ENCODE results near the gene ZNF148.
A peak's percentile ranks its signal among the peaks of the same experiment; 100 is the strongest.

The ZNF148 gene

GRCh38 chr3:125357032-125357658, 18.0 kb downstream of the ZNF148 start:
- TF ChIP-seq ZNF366 (tag by site-specific recombination; conservative IDR thresholded peaks at IDR 0.05) (0 out of 2 replicates have a peak, but pooled peaks have one; percentile 10), ZNF157 (tag by site-specific recombination; IDR thresholded peaks at IDR 0.05) (no peak), ZBTB8A (tag by site-specific recombination; IDR thresholded peaks at IDR 0.05) (peak; percentile 35; the same call in 1 of the 2 replicates), WT1 (tag by site-specific recombination; IDR thresholded peaks at IDR 0.05) (no peak), ZNF513 (tag by site-specific recombination; IDR thresholded peaks at IDR 0.05) (peak; percentile 65), EGR2 (tag by site-specific recombination; IDR thresholded peaks at IDR 0.05; ENCODE audit: low read depth) (peak; percentile 42), ZNF335 (tag by site-specific recombination; conservative IDR thresholded peaks at IDR 0.05) (peak; percentile 77), ZNF202 (tag by site-specific recombination; IDR thresholded peaks at IDR 0.05; ENCODE audit: borderline replicate concordance) (peak; percentile 52; the same call in 1 of the 2 replicates), ZNF341 (tag by site-specific recombination; IDR thresholded peaks at IDR 0.05; ENCODE audit: low read depth) (peak; percentile 80), ZNF112 (tag by site-specific recombination; IDR thresholded peaks at IDR 0.05) (no peak), PRDM10 (tag by site-specific recombination; IDR thresholded peaks at IDR 0.05) (0 out of 2 replicates have a peak, but pooled peaks have one; percentile 21), ZNF394 (tag by site-specific recombination; IDR thresholded peaks at IDR 0.05; ENCODE audit: borderline replicate concordance) (peak; percentile 71; the same call in 1 of the 2 replicates), GLIS2 (tag by site-specific recombination; IDR thresholded peaks at IDR 0.05) (peak; percentile 18; the same call in 1 of the 2 replicates), ZFHX2 (tag by site-specific recombination; conservative IDR thresholded peaks at IDR 0.05) (peak; percentile 57), SCRT2 (tag by site-specific recombination; IDR thresholded peaks at IDR 0.05) (peak; percentile 58), ZBTB7A (tag by site-specific recombination; IDR thresholded peaks at IDR 0.05; ENCODE audit: low read depth) (no peak), ZBTB1 (tag by site-specific recombination; IDR thresholded peaks at IDR 0.05) (no peak)
- TF ChIP-seq, protein P1, sequence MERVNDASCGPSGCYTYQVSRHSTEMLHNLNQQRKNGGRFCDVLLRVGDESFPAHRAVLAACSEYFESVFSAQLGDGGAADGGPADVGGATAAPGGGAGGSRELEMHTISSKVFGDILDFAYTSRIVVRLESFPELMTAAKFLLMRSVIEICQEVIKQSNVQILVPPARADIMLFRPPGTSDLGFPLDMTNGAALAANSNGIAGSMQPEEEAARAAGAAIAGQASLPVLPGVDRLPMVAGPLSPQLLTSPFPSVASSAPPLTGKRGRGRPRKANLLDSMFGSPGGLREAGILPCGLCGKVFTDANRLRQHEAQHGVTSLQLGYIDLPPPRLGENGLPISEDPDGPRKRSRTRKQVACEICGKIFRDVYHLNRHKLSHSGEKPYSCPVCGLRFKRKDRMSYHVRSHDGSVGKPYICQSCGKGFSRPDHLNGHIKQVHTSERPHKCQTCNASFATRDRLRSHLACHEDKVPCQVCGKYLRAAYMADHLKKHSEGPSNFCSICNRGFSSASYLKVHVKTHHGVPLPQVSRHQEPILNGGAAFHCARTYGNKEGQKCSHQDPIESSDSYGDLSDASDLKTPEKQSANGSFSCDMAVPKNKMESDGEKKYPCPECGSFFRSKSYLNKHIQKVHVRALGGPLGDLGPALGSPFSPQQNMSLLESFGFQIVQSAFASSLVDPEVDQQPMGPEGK (tag by site-specific recombination; IDR thresholded peaks at IDR 0.05), result peak; percentile 44
- TF ChIP-seq, protein P2, sequence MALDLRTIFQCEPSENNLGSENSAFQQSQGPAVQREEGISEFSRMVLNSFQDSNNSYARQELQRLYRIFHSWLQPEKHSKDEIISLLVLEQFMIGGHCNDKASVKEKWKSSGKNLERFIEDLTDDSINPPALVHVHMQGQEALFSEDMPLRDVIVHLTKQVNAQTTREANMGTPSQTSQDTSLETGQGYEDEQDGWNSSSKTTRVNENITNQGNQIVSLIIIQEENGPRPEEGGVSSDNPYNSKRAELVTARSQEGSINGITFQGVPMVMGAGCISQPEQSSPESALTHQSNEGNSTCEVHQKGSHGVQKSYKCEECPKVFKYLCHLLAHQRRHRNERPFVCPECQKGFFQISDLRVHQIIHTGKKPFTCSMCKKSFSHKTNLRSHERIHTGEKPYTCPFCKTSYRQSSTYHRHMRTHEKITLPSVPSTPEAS (tag by site-specific recombination; IDR thresholded peaks at IDR 0.05), result no peak
- TF ChIP-seq, protein P3, sequence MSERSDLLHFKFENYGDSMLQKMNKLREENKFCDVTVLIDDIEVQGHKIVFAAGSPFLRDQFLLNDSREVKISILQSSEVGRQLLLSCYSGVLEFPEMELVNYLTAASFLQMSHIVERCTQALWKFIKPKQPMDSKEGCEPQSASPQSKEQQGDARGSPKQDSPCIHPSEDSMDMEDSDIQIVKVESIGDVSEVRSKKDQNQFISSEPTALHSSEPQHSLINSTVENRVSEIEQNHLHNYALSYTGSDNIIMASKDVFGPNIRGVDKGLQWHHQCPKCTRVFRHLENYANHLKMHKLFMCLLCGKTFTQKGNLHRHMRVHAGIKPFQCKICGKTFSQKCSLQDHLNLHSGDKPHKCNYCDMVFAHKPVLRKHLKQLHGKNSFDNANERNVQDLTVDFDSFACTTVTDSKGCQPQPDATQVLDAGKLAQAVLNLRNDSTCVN (tag by site-specific recombination; optimal IDR thresholded peaks at IDR 0.05), result peak; percentile 85
- H3K4me1 ChIP-seq (ENCODE audit: control insufficient read depth, insufficient read depth, low read length), result 0 out of 2 replicates have a peak, but pooled peaks cover 3% of the 10 kb centered on the region
- H3K4me3 ChIP-seq (ENCODE audit: low read depth, low read length), result peak overlapping the region; percentile 54
- H3K27ac ChIP-seq (ENCODE audit: extremely low read depth, low read depth, low read length), result peak overlapping the region; percentile 8; the same call in 1 of the 2 replicates
- H3K9me3 ChIP-seq (ENCODE audit: control insufficient read depth, insufficient read depth, low read depth, low read length), result no peaks in the 10 kb centered on the region
- CTCF ChIA-PET, result no interaction called here
- POLR2A ChIA-PET, result interaction anchor here (0.5 kb wide), 1 partner anchor 90 kb away, joined by 3 read pairs; no protein-coding TSS in a partner anchor
- H3K36me3 ChIP-seq (ENCODE audit: control insufficient read depth in 2 of 2, insufficient read depth in 1 of 2, low read length in 2 of 2), result no peaks in the 10 kb centered on the region

All from HEK293 (cell line).